Osteoblast (primary cell): ENCODE measurements around the gene HIBADH. TPM values are rescaled to one million over a fixed set of nuclear protein-coding genes. Genes with fewer than 3 reads are reported as not detected.

Experiments
- DNase-seq: peaks from one replicate; pipeline ENCODE4 v3.0.0; 2011; ENCODE audit warnings: low spot score, mixed read lengths; ENCODE audit not compliant: insufficient read length; ENCODE audit errors: missing footprints
- H2AFZ ChIP-seq: 2 replicates; pipeline ENCODE4 v1.6.0; 2011; ENCODE audit warnings: mild to moderate bottlenecking, low read length
- H3K27ac ChIP-seq: 2 replicates; pipeline ENCODE4 v1.5.1; 2011; ENCODE audit warnings: mild to moderate bottlenecking, low read depth, low read length, moderate library complexity
- H3K27me3 ChIP-seq: 2 replicates; pipeline ENCODE4 v1.6.0; 2012; ENCODE audit warnings: mild to moderate bottlenecking, control low read depth, inconsistent platforms, low read length, moderate library complexity; ENCODE audit not compliant: insufficient read depth
- H3K36me3 ChIP-seq: 2 replicates; pipeline ENCODE4 v1.5.1; 2011; ENCODE audit warnings: mild to moderate bottlenecking, low read length, control low read depth, moderate library complexity; ENCODE audit not compliant: insufficient read depth
- H3K4me1 ChIP-seq: 2 replicates; pipeline ENCODE4 v1.5.1; 2011; ENCODE audit warnings: mild to moderate bottlenecking, low read length, control low read depth, moderate library complexity; ENCODE audit not compliant: insufficient read depth
- H3K4me2 ChIP-seq: 2 replicates; pipeline ENCODE4 v1.6.0; 2011; ENCODE audit warnings: mild to moderate bottlenecking, low read length; ENCODE audit not compliant: insufficient read depth
- H3K4me3 ChIP-seq: fragments of 200-600 bp; sonication (generic); 3 replicates; pipeline ENCODE4 v1.5.1; 2012; ENCODE audit warnings: mild to moderate bottlenecking, low read length, inconsistent platforms; ENCODE audit not compliant: insufficient read depth
- H3K79me2 ChIP-seq: 2 replicates; pipeline ENCODE4 v1.6.0; 2012; ENCODE audit warnings: mild to moderate bottlenecking, low read length, control low read depth, inconsistent platforms; ENCODE audit not compliant: insufficient read depth
- H3K9me3 ChIP-seq: 2 replicates; pipeline ENCODE4 v1.5.1; 2011; ENCODE audit warnings: low read depth, low read length, control low read depth
- H4K20me1 ChIP-seq: 2 replicates; pipeline ENCODE4 v1.6.0; 2012; ENCODE audit warnings: mild to moderate bottlenecking, low read length, control low read depth; ENCODE audit not compliant: insufficient read depth
- CTCF ChIP-seq: IDR thresholded peaks from 2 replicates; pipeline ENCODE4 v1.5.1; 2011; ENCODE audit warnings: mild to moderate bottlenecking, low read depth, low read length, moderate library complexity; ENCODE audit errors: extremely low read depth
- total RNA-seq: library from RNA; depleted of rRNA; stranded (reverse); fragments of >200 nt; gene quantifications from 2 replicates; pipeline ENCODE4 v1.2.3, GENCODE V29; 2012

Gene HIBADH
- total RNA-seq, 1 donor: 76.0 TPM

GRCh38 chr7:27671675-27672074 lies 9.0 kb upstream of the HIBADH start:
- H3K27me3 ChIP-seq: no peaks in the 10 kb centered on the region

GRCh38 chr7:27670676-27671075 lies 8.0 kb upstream of the HIBADH start:
- Histone ChIP-seq H3K4me1 (peaks cover 4% of the 10 kb centered on the region), H3K36me3 (no peaks in the 10 kb centered on the region), H2AFZ (no peak overlapping the region), H3K9me3 (no peaks in the 10 kb centered on the region), H3K27me3 (no peaks in the 10 kb centered on the region), H3K4me3 (no peak overlapping the region), H4K20me1 (no peaks in the 10 kb centered on the region), H3K79me2 (no peaks in the 10 kb centered on the region), H3K27ac (no peak overlapping the region), H3K4me2 (no peak overlapping the region)
- no peak for TF ChIP-seq CTCF
- DNase-seq: no peak

More at GRCh38 chr7:27671675-27672074, 9.0 kb upstream of the HIBADH start:
- H3K4me2 ChIP-seq: no peak overlapping the region
- H3K4me3 ChIP-seq: no peak overlapping the region
- DNase-seq: no peak
- H3K9me3 ChIP-seq: no peaks in the 10 kb centered on the region
- peaks cover 4% of the 10 kb centered on the region for H3K4me1 ChIP-seq
- no peaks in the 10 kb centered on the region for H4K20me1 ChIP-seq
- no peaks in the 10 kb centered on the region for H3K36me3 ChIP-seq
- no peak overlapping the region for H3K27ac ChIP-seq
- no peaks in the 10 kb centered on the region for H3K79me2 ChIP-seq
- H2AFZ ChIP-seq: no peak overlapping the region
- no peak for TF ChIP-seq CTCF

- H2AFZ ChIP-seq: no peak overlapping the region
- no peak for TF ChIP-seq CTCF
- H3K27ac ChIP-seq: no peak overlapping the region
- no peaks in the 10 kb centered on the region for H3K36me3 ChIP-seq
- H3K79me2 ChIP-seq: no peaks in the 10 kb centered on the region
- H3K9me3 ChIP-seq: no peaks in the 10 kb centered on the region
- no peak overlapping the region for H3K4me2 ChIP-seq
- no peaks in the 10 kb centered on the region for H4K20me1 ChIP-seq
- H3K4me3 ChIP-seq: no peak overlapping the region
- no peak for DNase-seq
- no peaks in the 10 kb centered on the region for H3K27me3 ChIP-seq
- peaks cover 4% of the 10 kb centered on the region for H3K4me1 ChIP-seq
Measured at GRCh38 chr7:27670177-27670576, 7.5 kb upstream of the HIBADH start.

- Histone ChIP-seq H3K27ac (no peak overlapping the region), H3K4me2 (no peak overlapping the region), H3K79me2 (peaks cover 16% of the 10 kb centered on the region), H3K4me3 (no peak overlapping the region), H2AFZ (no peak overlapping the region), H3K36me3 (no peaks in the 10 kb centered on the region), H4K20me1 (no peaks in the 10 kb centered on the region), H3K4me1 (peaks cover 2% of the 10 kb centered on the region), H3K9me3 (no peaks in the 10 kb centered on the region), H3K27me3 (no peaks in the 10 kb centered on the region)
- no peak for TF ChIP-seq CTCF
- no peak for DNase-seq
Measured at GRCh38 chr7:27665531-27665930, 2.8 kb upstream of the HIBADH start.
